ENCODE results near the gene C1QTNF8.

Gene C1QTNF8

GRCh38 chr16:1080801-1081733 is 15.0 kb downstream of the C1QTNF8 start:
- FAIRE-seq (no peak), DNase-seq (ENCODE audit: insufficient read length, low spot score) (no peak)
- TF ChIP-seq CTCF (IDR thresholded peaks at IDR 0.05; ENCODE audit: insufficient read depth, missing control alignments): no peak

GRCh38 chr16:1079786-1080525 is 16.1 kb downstream of the C1QTNF8 start:
- no peak for TF ChIP-seq CTCF (IDR thresholded peaks at IDR 0.05; ENCODE audit: insufficient read depth, missing control alignments)
- no peak for FAIRE-seq
- no peak for DNase-seq (ENCODE audit: insufficient read length, low spot score)

- FAIRE-seq: no peak
- TF ChIP-seq CTCF (IDR thresholded peaks at IDR 0.05; ENCODE audit: insufficient read depth, missing control alignments): no peak
- DNase-seq (ENCODE audit: insufficient read length, low spot score): no peak
These were observed 16.7 kb downstream of the C1QTNF8 start for GRCh38 chr16:1079341-1079740.

GRCh38 chr16:1078579-1079021 is 17.4 kb downstream of the C1QTNF8 start:
- FAIRE-seq: no peak

GRCh38 chr16:1077877-1078578 is 18.0 kb downstream of the C1QTNF8 start:
- no peak for TF ChIP-seq CTCF (IDR thresholded peaks at IDR 0.05; ENCODE audit: insufficient read depth, missing control alignments)
- DNase-seq (ENCODE audit: insufficient read length, low spot score) (no peak), FAIRE-seq (no peak)

More at GRCh38 chr16:1078579-1079021, 17.4 kb downstream of the C1QTNF8 start:
- no peak for TF ChIP-seq CTCF (IDR thresholded peaks at IDR 0.05; ENCODE audit: insufficient read depth, missing control alignments)
- no peak for DNase-seq (ENCODE audit: insufficient read length, low spot score)

- no peak for TF ChIP-seq CTCF (IDR thresholded peaks at IDR 0.05; ENCODE audit: insufficient read depth, missing control alignments)
- FAIRE-seq (no peak), DNase-seq (ENCODE audit: insufficient read length, low spot score) (no peak)
These were observed 19.1 kb downstream of the C1QTNF8 start for GRCh38 chr16:1076801-1077576.

All from D721Med (cell line).